Activated T-helper 1 cell treated with anti-CD3 and anti-CD28 coated beads, Interleukin-12 subunit alpha, Interleukin-12 subunit beta, Interleukin-2, Interleukin-4 antibody, amounts not matched to agents 30 ng/mL and 10 ng/mL and 1 ng/mL, durations not matched to agents 14 hours and 24 hours and 36 hours (primary cell): ENCODE data around the gene C14orf180. TPM values are rescaled to one million over a fixed set of nuclear protein-coding genes. Genes with fewer than 3 reads are reported as not detected.

Source experiments
- DNase-seq: peaks from one replicate; pipeline ENCODE4 v3.0.0; 2021; ENCODE audit warnings: low spot score
- H3K27ac Mint-ChIP-seq: one replicate; pipeline ENCODE4 v1.8.0; 2021; ENCODE audit warnings: mild to moderate bottlenecking, mixed read lengths
- H3K27me3 Mint-ChIP-seq: one replicate; pipeline ENCODE4 v1.8.0; 2022; ENCODE audit warnings: mild to moderate bottlenecking, moderate library complexity, mixed read lengths; ENCODE audit not compliant: insufficient read depth
- H3K36me3 Mint-ChIP-seq: one replicate; pipeline ENCODE4 v1.8.0; 2021; ENCODE audit warnings: low read depth, mixed read lengths
- H3K4me1 Mint-ChIP-seq: one replicate; pipeline ENCODE4 v1.8.0; 2021; ENCODE audit warnings: low read depth, mixed read lengths
- H3K4me3 Mint-ChIP-seq: one replicate; pipeline ENCODE4 v1.8.0; 2021; ENCODE audit warnings: mild to moderate bottlenecking, moderate library complexity, mixed read lengths
- H3K9me3 Mint-ChIP-seq: one replicate; pipeline ENCODE4 v1.8.0; 2021; ENCODE audit warnings: mixed read lengths
- intact Hi-C: fragments of 100-400 bp; cut with micrococcal nuclease; formaldehyde crosslinking; loops from one replicate; pipeline ENCODE4 v1.15.1; 2024
- total RNA-seq: library from RNA; stranded (reverse); gene quantifications from 2 replicates; pipeline ENCODE4 v1.2.3, GENCODE V29; 2022

C14orf180 gene
- total RNA-seq, 1 donor from 2014 or later: not detected

GRCh38 chr14:104560586-104560945, 19.0 kb upstream of the C14orf180 start:
- DNase-seq: no peak
- H3K36me3 Mint-ChIP-seq: no peaks in the 10 kb centered on the region
- no peak overlapping the region for H3K4me3 Mint-ChIP-seq
- H3K27ac Mint-ChIP-seq: no peak overlapping the region
- intact Hi-C loops: no loop called here
- no peaks in the 10 kb centered on the region for H3K9me3 Mint-ChIP-seq
- no peaks in the 10 kb centered on the region for H3K4me1 Mint-ChIP-seq
- peaks cover 2% of the 10 kb centered on the region for H3K27me3 Mint-ChIP-seq

- Mint-ChIP-seq H3K9me3 (no peaks in the 10 kb centered on the region), H3K4me1 (no peaks in the 10 kb centered on the region), H3K27ac (no peak overlapping the region), H3K4me3 (no peak overlapping the region), H3K27me3 (peaks cover 2% of the 10 kb centered on the region), H3K36me3 (no peaks in the 10 kb centered on the region)
- DNase-seq: no peak
- intact Hi-C loops: no loop called here
Observed at GRCh38 chr14:104561124-104561557, 18.4 kb upstream of the C14orf180 start.

GRCh38 chr14:104561632-104562495, 17.7 kb upstream of the C14orf180 start:
- no peaks in the 10 kb centered on the region for H3K36me3 Mint-ChIP-seq
- intact Hi-C loops: no loop called here
- H3K9me3 Mint-ChIP-seq: no peaks in the 10 kb centered on the region
- peaks cover 2% of the 10 kb centered on the region for H3K27me3 Mint-ChIP-seq
- no peak overlapping the region for H3K4me3 Mint-ChIP-seq
- no peak for DNase-seq
- H3K4me1 Mint-ChIP-seq: no peaks in the 10 kb centered on the region
- no peak overlapping the region for H3K27ac Mint-ChIP-seq

GRCh38 chr14:104562606-104563005, 17.0 kb upstream of the C14orf180 start:
- no peaks in the 10 kb centered on the region for H3K36me3 Mint-ChIP-seq
- peaks cover 2% of the 10 kb centered on the region for H3K27me3 Mint-ChIP-seq
- H3K9me3 Mint-ChIP-seq: no peaks in the 10 kb centered on the region
- H3K4me3 Mint-ChIP-seq: no peak overlapping the region
- no peak overlapping the region for H3K27ac Mint-ChIP-seq
- H3K4me1 Mint-ChIP-seq: no peaks in the 10 kb centered on the region
- intact Hi-C loops: no loop called here
- no peak for DNase-seq

GRCh38 chr14:104563191-104563741, 16.3 kb upstream of the C14orf180 start:
- no peak overlapping the region for H3K4me3 Mint-ChIP-seq
- peaks cover 2% of the 10 kb centered on the region for H3K27me3 Mint-ChIP-seq
- H3K27ac Mint-ChIP-seq: no peak overlapping the region
- H3K36me3 Mint-ChIP-seq: no peaks in the 10 kb centered on the region
- intact Hi-C loops: no loop called here
- H3K9me3 Mint-ChIP-seq: no peaks in the 10 kb centered on the region
- H3K4me1 Mint-ChIP-seq: no peaks in the 10 kb centered on the region
- no peak for DNase-seq

GRCh38 chr14:104563742-104564615, 15.6 kb upstream of the C14orf180 start:
- intact Hi-C loops: loop anchor here (1.0 kb wide), 1 partner anchor 486 kb away; no protein-coding TSS in a partner anchor
- Mint-ChIP-seq H3K27me3 (peaks cover 2% of the 10 kb centered on the region), H3K27ac (no peak overlapping the region), H3K4me1 (no peaks in the 10 kb centered on the region), H3K36me3 (no peaks in the 10 kb centered on the region), H3K9me3 (no peaks in the 10 kb centered on the region), H3K4me3 (no peak overlapping the region)
- DNase-seq: peak; percentile 42

GRCh38 chr14:104564744-104565679, 14.6 kb upstream of the C14orf180 start:
- Mint-ChIP-seq H3K27me3 (peaks cover 1% of the 10 kb centered on the region), H3K4me1 (no peaks in the 10 kb centered on the region), H3K36me3 (no peaks in the 10 kb centered on the region), H3K4me3 (no peak overlapping the region), H3K9me3 (no peaks in the 10 kb centered on the region), H3K27ac (no peak overlapping the region)
- DNase-seq: no peak
- intact Hi-C loops: loop anchor here (1.0 kb wide), 1 partner anchor 487 kb away; no protein-coding TSS in a partner anchor

- no peaks in the 10 kb centered on the region for H3K27me3 Mint-ChIP-seq
- no peak for DNase-seq
- H3K36me3 Mint-ChIP-seq: no peaks in the 10 kb centered on the region
- no peak overlapping the region for H3K4me3 Mint-ChIP-seq
- intact Hi-C loops: no loop called here
- no peaks in the 10 kb centered on the region for H3K9me3 Mint-ChIP-seq
- H3K4me1 Mint-ChIP-seq: no peaks in the 10 kb centered on the region
- H3K27ac Mint-ChIP-seq: no peak overlapping the region
Observed at GRCh38 chr14:104567141-104567956, 12.2 kb upstream of the C14orf180 start.

GRCh38 chr14:104567957-104568225, 11.7 kb upstream of the C14orf180 start:
- Mint-ChIP-seq H3K36me3 (no peaks in the 10 kb centered on the region), H3K27me3 (no peaks in the 10 kb centered on the region), H3K4me1 (no peaks in the 10 kb centered on the region), H3K9me3 (no peaks in the 10 kb centered on the region), H3K27ac (no peak overlapping the region), H3K4me3 (no peak overlapping the region)
- DNase-seq: no peak
- intact Hi-C loops: no loop called here

- no peak overlapping the region for H3K27ac Mint-ChIP-seq
- H3K36me3 Mint-ChIP-seq: no peaks in the 10 kb centered on the region
- H3K9me3 Mint-ChIP-seq: no peaks in the 10 kb centered on the region
- no peak for DNase-seq
- H3K27me3 Mint-ChIP-seq: no peaks in the 10 kb centered on the region
- no peak overlapping the region for H3K4me3 Mint-ChIP-seq
- intact Hi-C loops: no loop called here
- no peaks in the 10 kb centered on the region for H3K4me1 Mint-ChIP-seq
Observed at GRCh38 chr14:104568620-104569019, 10.9 kb upstream of the C14orf180 start.

- intact Hi-C loops: no loop called here
- DNase-seq: no peak
- no peaks in the 10 kb centered on the region for H3K27me3 Mint-ChIP-seq
- H3K4me1 Mint-ChIP-seq: no peaks in the 10 kb centered on the region
- H3K36me3 Mint-ChIP-seq: no peaks in the 10 kb centered on the region
- H3K27ac Mint-ChIP-seq: no peak overlapping the region
- no peaks in the 10 kb centered on the region for H3K9me3 Mint-ChIP-seq
- no peak overlapping the region for H3K4me3 Mint-ChIP-seq
Observed at GRCh38 chr14:104569435-104569834, 10.1 kb upstream of the C14orf180 start.

GRCh38 chr14:104571246-104571645, 8.3 kb upstream of the C14orf180 start:
- Mint-ChIP-seq H3K4me1 (no peaks in the 10 kb centered on the region), H3K36me3 (no peaks in the 10 kb centered on the region), H3K27me3 (no peaks in the 10 kb centered on the region), H3K27ac (no peak overlapping the region), H3K9me3 (no peaks in the 10 kb centered on the region), H3K4me3 (no peak overlapping the region)
- DNase-seq: no peak
- intact Hi-C loops: no loop called here
